ENCODE measurements around the gene POLR1G. TPM values are rescaled to one million over a fixed set of nuclear protein-coding genes. Genes with fewer than 3 reads are reported as not detected.

Gene POLR1G
- polyA plus RNA-seq, 1 of the 3 experiments (the other 2 are of a cell fraction), result 11.9 TPM

DNA sequence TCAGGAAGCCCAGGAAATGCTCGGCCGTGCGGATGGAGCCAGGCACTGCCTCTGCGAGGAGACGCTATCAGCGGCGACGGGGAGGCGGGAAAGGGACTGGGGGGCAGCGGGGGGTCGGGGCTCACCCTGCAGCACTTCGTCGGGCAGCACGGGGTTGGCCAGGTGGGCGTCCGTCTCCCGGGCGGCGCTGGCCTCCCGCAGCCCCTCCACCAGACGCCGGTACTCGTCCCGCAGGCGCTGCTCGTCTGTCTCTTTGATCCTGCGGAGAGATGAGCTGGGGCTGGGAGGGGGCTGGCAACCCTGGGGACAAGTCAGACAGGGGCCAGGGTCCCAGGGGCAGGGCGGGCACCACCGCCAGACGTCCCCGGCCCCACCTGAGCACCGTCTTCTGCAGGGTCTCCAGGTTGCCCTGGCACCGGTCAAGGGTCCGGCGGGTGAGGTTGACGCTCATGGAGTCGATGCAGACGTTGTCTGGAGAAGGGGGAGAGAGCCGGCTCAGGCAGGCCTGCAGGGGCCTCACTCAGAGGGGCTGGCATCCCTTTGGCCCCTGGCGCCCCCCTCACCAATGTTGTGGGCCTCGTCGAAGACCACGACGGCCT is 42.5 kb upstream of the POLR1G start (continued):
- TF ChIP-seq, protein P1, sequence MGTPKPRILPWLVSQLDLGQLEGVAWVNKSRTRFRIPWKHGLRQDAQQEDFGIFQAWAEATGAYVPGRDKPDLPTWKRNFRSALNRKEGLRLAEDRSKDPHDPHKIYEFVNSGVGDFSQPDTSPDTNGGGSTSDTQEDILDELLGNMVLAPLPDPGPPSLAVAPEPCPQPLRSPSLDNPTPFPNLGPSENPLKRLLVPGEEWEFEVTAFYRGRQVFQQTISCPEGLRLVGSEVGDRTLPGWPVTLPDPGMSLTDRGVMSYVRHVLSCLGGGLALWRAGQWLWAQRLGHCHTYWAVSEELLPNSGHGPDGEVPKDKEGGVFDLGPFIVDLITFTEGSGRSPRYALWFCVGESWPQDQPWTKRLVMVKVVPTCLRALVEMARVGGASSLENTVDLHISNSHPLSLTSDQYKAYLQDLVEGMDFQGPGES (IDR thresholded peaks at IDR 0.05; ENCODE audit: low read depth, low read length), result no peak
- TF ChIP-seq TEAD4 (IDR thresholded peaks at IDR 0.05; ENCODE audit: borderline replicate concordance, insufficient read depth), result no peak
- TF ChIP-seq TAF1 (IDR thresholded peaks at IDR 0.05; ENCODE audit: borderline replicate concordance, low read depth, low read length), result no peak
- TF ChIP-seq GATA2 (CRISPR knock-in tag; IDR thresholded peaks at IDR 0.05), result no peak
- TF ChIP-seq, protein P2, sequence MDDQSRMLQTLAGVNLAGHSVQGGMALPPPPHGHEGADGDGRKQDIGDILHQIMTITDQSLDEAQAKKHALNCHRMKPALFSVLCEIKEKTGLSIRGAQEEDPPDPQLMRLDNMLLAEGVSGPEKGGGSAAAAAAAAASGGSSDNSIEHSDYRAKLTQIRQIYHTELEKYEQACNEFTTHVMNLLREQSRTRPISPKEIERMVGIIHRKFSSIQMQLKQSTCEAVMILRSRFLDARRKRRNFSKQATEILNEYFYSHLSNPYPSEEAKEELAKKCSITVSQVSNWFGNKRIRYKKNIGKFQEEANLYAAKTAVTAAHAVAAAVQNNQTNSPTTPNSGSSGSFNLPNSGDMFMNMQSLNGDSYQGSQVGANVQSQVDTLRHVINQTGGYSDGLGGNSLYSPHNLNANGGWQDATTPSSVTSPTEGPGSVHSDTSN (IDR thresholded peaks at IDR 0.05), result no peak

GRCh38 chr19:45364696-45365095 is 41.7 kb upstream of the POLR1G start:
- H2AFZ ChIP-seq (ENCODE audit: low read depth), result no peak overlapping the region
- H3K4me2 ChIP-seq, result no peak overlapping the region
- H4K20me1 ChIP-seq (ENCODE audit: insufficient read depth), result no peaks in the 10 kb centered on the region
- H3K4me3 ChIP-seq (ENCODE audit: low read depth in 2 of 2, low read length in 1 of 2), result no peak overlapping the region
- H3K27me3 ChIP-seq (ENCODE audit: insufficient read depth), result no peaks in the 10 kb centered on the region
- H3K27ac ChIP-seq (ENCODE audit: low read depth in 2 of 2, low read length in 1 of 2), result no peak overlapping the region
- no peak overlapping the region for H3K9ac ChIP-seq
- peaks cover 40% of the 10 kb centered on the region for H3K79me2 ChIP-seq (ENCODE audit: insufficient read depth)
- DNase-seq, result no peak
- no peaks in the 10 kb centered on the region for H3K9me2 ChIP-seq
- H3K9me3 ChIP-seq, result no peaks in the 10 kb centered on the region
- TF ChIP-seq RAD21 (IDR thresholded peaks at IDR 0.05; ENCODE audit: low read length), result no peak
- no peak for TF ChIP-seq FOXJ3 (CRISPR knock-in tag; IDR thresholded peaks at IDR 0.05)
- no peak for TF ChIP-seq RXRA (IDR thresholded peaks at IDR 0.05; ENCODE audit: borderline replicate concordance, low read depth)
- TF ChIP-seq YY1 (IDR thresholded peaks at IDR 0.05; ENCODE audit: low read depth), result no peak
- TF ChIP-seq EP300 (IDR thresholded peaks at IDR 0.05; ENCODE audit: borderline replicate concordance in 1 of 2, low read depth in 1 of 2, low read length in 1 of 2), result no peak
- no peak for TF ChIP-seq USF2 (IDR thresholded peaks at IDR 0.05; ENCODE audit: borderline replicate concordance, low read depth, low read length)
- TF ChIP-seq CTCF (IDR thresholded peaks at IDR 0.05), result no peak
- no peak for TF ChIP-seq REST (IDR thresholded peaks at IDR 0.05; ENCODE audit: low read depth, low read length)
- TF ChIP-seq, protein P1 (IDR thresholded peaks at IDR 0.05; ENCODE audit: low read depth, low read length), result no peak
- CTCF ChIA-PET, result interaction anchor here (1.0 kb wide), 1 partner anchor 118 kb away, joined by 3 read pairs; no protein-coding TSS in a partner anchor
- H3F3A ChIP-seq (replicated peaks; ENCODE audit: insufficient read depth), result no peaks in the 10 kb centered on the region
- H3K36me3 ChIP-seq (replicated peaks in 1 of 2; ENCODE audit: control insufficient read depth in 1 of 2, insufficient read depth in 2 of 2, low read length in 1 of 2), result peaks cover 17 to 23% of the 10 kb centered on the region in 2 experiments
- 86% methylated on average over 10 of the region's 12 CpGs for WGBS (ENCODE audit: low lambda C conversion rate)
- POLR2A ChIA-PET, result no interaction called here
- H3K4me1 ChIP-seq (ENCODE audit: control insufficient read depth in 1 of 2, insufficient read depth in 2 of 2, low read depth in 1 of 2, low read length in 1 of 2), result peaks cover 3 to 4% of the 10 kb centered on the region in 2 experiments; a peak in 1 of 4 replicates
